Astrocyte (in vitro differentiated cells and primary cell): ENCODE results near the gene RAB8B.

Source experiments
- CTCF ChIP-seq: IDR thresholded peaks from 2 replicates; pipeline ENCODE4 v1.5.1; 2011; ENCODE audit warnings: low read depth, mild to moderate bottlenecking, inconsistent platforms, low read length, moderate library complexity; ENCODE audit not compliant: insufficient read depth
- EZH2 ChIP-seq: IDR thresholded peaks from 2 replicates; pipeline ENCODE4 v1.6.1; 2012; ENCODE audit warnings: mild to moderate bottlenecking, low read length, inconsistent platforms; ENCODE audit not compliant: insufficient read depth

- no peak for TF ChIP-seq CTCF
- no peak for TF ChIP-seq EZH2
These were observed 106.8 kb downstream of the RAB8B start for GRCh38 chr15:63296195-63296594.
